ENCODE data around the gene SMIM45.
"Not testable (repeated sequence)": the region's sequence is repeated elsewhere in the genome, so short reads cannot be mapped to it uniquely, and the experiment has no call there.

The SMIM45 gene

DNA sequence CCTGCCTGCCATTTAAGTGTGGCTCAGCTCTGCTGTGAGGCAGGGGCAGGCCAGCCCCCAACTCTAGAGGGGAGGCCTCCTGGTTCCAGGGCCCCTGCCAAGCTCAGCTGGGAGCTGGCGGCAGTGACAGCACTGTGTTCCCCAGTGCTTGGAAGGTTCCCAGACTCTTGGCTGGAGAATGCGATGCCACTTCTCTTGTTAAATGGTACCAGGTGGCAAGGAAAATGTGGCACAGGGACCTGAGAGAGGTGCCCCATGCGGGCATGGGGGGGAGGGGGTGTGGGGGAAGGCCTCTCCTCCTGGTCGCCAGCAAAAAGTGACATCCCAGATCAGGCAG, 17.0 kb upstream of the SMIM45 start:
- no peak for DNase-seq

DNA sequence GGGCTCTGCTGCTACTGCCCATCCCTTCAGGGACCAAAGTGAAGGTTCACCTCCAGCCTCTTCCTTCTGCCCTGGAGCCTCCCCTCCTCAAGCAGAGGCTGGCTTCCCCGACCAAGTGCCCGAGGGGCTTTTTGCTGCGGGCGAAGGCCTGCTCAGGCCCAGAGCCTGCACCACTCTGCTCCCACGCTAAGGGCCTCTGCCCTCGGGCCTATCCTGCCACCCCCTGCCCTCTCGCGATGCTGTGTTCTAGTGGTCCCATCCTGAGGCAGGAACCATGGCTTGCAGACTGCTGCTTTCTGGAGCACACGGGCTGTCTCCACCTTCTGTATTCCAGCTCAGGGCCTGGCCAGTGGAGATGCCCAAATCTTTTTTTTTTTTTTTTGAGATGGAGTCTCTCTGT, 16.4 kb upstream of the SMIM45 start:
- no peak for DNase-seq

DNA sequence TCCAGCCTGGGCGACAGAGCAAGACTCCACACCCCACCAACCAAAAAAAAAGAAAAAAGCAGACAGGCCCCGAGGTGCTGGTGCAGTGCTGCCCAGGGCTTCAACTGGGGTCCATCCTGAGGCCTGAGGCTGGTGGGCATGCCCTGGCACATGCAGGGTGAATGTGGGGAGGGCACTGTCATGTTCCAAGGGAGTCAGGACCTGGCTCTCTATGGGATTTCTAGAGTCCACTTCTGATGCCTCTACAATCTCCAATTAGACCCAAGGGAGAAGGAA, 15.1 kb upstream of the SMIM45 start:
- DNase-seq, result no peak

DNA sequence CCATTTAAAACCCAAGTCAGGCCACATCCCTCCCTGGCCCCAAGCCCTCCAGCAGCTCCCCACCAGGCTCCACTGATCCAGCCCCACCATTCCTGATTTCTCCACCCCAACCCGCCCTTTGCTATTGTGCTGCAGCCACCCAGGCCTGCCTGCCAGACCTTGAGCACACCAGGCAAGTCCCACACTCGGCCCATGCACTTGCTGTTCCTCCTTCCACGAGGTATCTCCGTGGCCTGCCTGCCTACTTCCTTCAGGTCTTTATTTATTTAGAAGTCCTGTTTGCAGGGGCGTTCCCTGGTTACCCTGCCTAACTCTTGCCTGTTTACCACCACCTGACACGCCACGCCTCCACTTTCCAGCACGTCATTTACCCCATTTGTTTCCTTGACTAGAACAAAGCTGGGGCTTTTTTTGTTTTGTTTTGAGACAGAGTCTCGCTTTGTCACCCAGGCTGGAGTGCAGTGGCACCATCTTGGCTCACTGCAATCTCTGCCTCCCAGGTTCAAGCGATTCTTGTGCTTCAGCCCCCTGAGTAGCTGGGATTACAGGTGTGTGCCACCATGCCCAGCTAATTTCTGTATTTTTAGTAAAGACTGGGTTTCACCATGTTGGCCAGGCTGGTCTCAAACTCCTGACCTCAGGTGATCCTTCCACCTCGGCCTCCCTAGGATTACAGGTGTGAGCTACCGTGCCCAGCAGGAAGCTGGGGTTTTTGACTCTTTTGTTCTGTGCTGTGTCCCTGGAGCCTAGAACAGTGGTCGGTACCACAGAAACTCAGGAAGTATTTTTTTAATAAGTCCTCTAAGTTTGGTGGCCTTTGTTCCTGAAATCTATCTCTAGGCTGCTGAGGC, 11.7 kb upstream of the SMIM45 start:
- peak in 1 of 2 experiments; percentile 22 for DNase-seq

DNA sequence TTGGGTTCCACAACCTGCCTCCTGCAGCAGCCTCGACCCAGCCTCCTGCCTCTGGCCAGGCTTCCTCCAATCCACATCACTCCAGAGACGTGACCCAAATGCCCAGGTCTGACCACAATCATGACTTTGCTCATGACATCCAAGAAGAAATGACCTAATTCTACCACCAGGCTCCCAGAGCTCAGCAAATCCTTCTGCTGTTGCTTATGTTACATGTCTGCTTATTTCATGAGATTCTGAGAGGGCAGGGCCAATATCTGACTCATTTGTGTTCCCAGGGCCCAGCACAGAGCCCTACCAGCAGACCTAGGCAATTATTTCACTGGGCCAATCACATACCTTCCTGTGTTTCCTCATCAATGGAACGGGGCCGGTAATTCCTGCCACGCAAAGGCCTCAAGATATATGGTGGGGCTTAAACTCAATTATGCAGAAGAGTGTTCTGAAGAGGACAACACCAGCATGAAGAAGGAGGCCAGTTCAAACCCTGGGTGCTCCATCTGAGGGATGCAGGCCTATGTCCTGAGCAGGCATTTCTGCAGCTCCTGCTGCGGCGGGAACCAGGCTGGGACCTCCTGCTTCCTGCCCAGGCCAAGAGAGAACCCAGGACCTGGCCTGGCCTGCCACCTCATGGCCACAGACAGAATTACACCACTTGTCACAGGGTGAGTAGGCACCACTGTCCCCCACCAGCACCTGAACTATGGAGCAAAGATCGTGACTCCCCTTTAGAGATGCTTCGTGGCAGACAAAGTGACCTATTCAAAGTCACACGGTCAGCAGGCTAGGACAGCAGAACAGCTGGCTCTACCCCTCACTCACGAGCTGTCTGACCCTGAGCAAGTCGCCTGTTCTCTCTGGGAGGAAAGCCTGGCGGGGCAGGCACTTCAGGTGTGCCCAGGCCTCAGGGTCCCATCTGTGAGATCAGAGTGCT, 10.9 kb upstream of the SMIM45 start:
- DNase-seq, result peak in 1 of 2 experiments; percentile 62

DNA sequence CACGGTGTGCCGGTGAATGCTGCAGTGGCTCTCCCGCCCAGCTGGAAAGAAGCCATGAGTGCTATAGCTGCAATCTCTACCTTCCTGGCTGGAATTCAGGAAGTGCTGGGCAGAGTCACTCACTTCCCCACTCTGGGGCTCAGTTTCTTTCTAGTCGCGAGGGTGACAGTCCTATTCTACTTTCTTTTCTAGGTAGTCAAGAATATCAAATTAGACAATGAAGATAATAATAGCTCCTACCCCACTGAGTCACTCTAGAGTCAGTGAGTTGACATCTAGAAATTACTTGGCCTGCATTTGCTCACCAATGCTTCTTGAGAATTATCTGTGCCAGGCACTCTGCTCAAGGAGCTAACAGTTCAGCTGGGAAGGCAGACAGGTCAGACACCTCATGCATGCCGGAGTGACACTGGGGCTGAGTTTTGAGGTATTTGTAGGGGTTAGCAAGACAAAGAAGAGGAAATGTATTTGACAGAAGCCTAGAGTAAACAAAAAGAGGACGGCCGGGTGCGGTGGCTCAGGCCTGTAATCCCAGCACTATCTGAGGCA, 8.2 kb upstream of the SMIM45 start:
- no peak for DNase-seq

DNA sequence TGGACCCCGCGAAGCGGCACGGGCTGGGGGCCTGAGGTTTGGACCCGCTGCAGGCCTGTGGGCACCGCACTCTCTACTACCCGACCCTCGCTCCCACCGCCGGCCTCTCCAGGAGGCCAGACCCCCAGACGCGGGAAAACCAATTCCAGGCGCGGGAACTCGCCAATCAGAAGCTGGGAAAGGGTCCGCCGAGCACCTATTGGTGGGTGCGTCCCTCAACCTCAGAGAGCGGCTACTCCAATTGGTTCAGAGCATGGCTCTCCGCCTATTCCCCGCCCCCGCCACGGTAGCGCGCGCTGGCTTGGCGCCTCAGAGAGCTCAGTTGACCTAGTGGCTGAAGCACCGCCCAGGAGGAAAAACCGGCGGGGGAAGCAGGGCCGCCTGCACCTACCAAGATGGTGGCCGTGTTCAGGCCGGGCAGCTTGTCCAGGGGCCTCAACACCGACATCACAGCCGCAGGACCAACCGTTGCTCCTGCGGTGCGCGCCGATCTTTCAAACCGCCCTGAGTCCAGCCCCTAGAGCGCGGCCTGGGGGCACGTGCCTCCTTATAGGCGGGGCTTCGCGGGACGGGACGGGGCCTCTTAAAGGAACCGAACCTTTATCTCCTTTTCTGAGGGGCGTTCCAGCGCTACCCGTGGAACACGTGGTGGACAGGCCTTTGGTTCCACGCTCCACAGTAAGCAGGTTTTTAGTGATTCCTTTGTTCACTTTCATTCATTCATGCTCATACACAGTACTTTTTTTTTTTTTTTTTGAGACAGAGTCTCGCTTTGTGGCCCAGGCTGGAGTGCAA, 5.1 kb upstream of the SMIM45 start, which contains the start of gene CENPM:
Gene CENPM, minus strand, starts transcription at position 524 of the 795 bp plus-strand sequence. Its CDS starts 76 bp downstream, at position 448.
- DNase-seq, result peak; percentile 85 to 93

DNA sequence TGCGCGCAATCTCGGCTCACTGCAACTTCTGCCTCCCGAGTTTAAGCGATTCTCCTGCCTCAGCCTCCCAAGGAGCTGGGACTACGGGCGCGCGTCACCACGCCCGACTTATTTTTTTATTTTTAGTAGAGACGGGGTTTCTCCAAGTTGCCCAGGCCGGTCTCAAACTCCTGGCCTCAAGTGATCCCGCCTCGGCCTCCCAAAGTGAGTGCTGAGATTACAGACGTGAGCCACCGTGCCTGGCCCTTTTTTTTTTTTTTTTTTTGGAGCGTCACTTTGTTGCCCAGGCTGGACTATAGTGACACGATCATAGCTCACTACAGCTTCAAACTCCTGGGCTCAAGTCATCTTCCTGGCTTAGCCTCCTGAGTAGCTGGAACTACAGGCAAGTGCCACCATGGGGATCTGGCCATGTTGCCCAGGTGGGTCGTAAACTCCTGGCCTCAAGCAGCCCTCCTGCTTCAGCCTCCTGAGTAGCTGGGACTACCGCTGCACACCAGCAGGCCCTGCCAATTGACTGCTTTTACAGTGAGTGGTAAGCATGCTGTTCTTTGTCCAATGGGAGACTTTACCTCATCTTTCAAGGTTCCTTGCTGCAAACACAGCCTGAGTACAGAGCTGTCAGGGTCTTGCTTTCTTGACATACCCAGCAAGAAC, 4.4 kb upstream of the SMIM45 start:
- DNase-seq, result no peak

DNA sequence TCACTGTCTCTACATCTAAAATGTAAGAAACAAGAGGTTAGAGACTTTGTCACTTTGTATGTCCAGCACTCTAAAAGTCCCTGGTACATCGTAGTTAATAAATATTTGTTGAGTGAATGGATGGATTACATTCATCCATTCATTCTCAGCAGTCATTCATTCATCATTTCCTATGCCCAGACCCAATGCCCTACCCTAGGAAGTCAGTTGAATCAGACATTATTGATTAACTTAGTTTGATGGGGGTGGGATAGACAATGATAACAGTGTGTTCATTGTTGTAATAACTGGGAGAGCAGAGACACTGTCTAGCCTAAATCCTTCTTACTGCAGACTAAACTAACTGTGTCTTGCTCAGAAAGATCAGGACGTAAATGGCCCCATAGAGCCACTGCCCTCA, 3.8 kb upstream of the SMIM45 start:
- no peak for DNase-seq

DNA sequence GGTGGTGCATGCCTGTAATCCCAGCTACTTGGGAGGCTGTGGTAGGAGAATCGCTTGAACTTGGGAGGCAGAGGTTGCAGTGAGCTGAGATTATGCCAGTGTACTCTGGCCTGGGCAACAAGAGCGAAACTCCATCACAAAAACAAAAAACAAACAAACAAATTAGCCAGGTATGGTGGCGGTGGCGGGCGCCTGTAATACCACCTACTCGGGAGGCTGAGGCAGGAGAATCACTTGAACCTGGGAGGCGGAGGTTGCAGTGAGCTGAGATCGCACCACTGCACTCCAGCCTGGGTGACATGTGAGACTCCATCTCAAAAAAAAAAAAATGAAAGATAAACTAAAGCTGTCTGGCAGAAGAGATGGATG, 3.0 kb upstream of the SMIM45 start:
- DNase-seq, result not testable (repeated sequence)

DNA sequence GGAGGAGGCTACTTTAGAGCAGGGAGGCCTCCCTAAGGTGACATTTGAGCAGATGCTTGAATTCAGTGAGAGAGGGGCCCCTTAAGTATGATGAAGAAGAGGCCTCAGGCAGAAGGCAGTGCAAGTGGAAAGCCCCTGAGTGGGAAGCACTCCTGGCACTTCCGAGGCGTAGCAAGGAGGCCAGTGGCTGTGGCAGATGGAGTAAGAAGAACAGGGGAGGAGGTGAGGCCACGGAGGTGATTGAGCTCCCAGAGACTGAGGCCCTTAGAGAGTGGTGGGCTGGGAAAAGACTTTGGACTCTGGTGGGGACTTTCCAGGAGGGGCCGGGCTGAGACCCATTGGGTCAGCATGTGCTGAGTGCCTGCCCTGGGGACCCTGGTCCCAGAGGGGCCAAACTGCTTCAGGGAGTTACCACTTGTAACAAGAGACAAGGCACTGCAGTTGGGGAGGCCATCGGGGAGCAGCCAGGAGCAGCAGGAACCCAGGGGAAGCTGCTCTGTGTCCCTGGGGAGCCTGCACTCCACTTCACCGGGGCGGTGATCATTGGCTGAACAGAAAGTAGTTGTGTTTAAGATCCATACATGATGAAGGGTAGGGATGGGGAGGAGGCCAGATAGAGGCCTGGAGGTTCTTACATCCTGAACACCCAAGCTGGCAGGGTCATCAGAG, 2.5 kb upstream of the SMIM45 start:
- no peak for DNase-seq

DNA sequence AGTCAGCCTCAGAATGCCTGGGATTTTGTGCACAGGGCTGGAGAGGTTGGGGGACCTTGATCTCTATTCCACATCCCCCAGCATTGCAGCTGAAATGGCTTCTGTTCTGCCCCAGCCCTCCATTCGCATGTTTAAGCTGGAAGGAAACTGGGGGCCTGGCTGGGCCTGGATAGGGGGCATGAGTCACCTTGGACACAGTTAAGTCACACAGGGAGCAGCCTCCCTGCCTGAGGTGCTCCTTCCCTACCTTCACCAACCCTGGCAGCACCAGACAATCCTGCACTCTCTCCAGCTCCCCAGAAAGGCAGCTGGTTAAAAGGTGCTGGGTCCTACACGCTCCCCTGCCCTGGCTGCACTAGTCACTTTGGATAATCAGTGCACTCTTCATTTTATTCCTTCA, 763 bp downstream of the SMIM45 start:
- no peak for DNase-seq

DNA sequence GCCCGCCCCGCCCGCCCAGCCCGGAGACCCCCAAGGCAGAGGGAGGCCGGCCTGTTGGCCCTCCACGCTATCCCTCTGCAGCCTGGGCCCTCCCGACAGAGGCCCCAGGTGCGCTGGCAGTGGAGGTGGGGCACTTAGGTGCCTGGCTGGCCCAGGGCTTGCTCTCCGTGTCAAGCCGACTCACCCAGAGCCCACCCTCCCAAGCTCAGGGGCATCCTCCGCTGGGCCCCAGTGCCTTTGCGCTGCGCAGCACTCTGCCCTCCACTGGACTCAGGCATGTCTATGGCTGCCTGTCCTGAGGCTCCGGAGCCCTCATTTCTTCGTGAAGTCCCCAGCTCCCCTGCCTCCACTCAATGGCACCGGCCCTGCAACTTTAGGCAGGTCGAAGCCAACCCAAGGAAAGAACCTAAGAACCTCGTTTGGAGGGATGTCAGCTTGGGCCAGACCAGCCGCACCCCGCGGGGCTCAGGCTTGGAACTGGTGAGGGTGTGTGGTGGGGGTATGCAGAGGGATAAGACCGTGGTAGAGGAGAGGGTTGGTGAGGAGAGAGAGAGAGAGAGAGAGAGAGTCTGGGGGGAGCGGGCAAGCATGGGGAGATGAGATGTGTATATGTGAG, 6.1 kb downstream of the SMIM45 start:
- DNase-seq, result no peak

DNA sequence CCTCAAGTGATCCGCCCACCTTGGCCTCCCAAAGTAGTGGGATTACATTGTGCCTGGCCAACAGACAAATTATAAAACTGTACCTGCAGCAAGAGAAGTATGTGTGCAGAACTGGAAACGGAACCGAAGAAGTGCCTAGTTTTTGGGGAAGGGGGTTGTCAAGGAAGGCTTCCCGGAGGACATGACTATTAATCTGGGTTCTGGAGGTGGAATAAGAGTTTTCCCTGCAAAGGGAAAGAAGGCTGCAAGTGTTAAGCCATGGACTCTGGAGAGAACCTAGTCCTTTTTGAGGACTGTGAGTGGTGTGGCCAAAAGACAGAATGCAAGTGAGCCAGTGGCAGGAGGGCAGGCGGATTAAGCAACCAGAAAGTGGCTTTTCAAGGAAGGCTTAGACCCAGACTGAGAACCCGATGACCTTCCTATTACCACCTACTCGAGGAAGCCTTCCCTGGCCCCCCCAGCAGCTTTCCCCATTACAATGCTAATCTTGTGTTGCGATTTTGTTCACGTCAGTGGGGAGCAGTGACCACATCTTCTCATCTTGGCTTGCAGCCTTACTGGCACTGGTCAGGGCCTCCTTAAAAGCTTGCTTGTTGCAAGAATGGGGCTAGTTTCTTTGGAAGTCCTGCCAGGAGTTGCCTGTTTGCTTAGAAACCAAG, 11.6 kb downstream of the SMIM45 start:
- no peak for DNase-seq

DNA sequence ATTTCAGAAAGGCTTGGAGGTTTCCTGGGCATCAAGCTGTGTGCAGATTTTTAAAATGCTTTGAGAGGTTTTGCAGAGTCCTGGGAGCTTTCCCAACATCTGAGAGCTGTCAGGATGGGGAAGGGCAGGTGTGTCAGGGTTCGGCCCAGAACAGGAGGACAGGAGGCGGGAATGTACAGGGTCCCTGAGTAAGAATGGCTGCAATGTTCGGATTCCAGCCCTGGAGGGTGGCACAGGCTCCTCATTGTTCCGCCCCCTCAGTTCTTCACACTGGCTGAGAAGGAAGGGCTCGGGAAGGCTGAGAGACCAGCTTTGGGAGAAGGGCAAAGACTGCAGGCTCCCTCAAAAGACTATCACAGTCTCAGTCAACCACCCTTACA, 12.2 kb downstream of the SMIM45 start:
- DNase-seq, result no peak

DNA sequence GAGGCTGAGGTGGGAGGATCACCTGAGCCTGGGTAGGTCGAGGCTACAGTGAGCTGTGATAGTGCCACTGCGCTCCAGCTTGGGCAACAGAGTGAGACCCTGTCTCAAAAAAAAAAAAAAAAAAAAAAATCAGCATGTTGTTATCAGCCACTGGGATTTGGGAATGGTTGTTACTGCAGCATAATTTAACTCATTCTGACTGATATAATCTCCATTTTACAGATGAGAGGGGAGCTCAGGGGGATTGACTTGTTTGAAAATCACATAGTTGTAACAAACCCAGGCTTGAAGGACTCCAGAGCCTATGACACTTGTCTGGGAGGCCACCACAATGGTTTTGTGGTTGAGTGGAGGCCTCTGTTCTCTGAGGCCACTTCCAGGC, 14.3 kb downstream of the SMIM45 start:
- no peak for DNase-seq

DNA sequence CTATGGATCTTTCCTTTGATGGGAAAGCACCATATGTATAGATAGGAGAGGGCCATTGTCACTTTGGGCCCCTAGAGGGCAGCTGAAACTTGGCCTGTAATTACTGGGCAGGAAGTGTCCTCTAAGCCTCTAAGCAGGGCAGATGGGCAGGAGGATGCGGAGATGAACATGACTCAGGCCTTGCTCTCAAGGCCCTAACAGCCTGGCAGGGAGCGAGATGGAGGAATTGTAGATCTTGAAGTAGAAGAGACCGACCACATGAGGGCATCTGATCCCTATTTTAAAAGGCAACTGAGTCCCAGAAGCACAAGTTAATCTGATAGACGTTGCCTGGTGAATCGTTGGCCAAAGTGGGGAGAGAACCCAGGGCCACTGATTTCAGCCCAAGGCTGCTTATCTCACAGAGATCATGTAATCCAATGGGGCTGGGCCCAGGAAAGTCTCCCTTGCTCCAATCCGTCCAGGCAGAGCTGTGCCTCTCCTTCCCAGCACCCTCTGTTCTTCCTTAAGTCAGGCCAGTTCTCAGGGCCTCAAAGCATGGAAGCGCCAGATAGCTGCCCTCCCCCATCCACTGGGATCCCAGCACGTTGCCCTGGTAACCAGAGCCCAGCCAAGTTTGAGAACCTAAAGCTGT, 14.8 kb downstream of the SMIM45 start:
- DNase-seq, result peak; percentile 26 to 68

DNA sequence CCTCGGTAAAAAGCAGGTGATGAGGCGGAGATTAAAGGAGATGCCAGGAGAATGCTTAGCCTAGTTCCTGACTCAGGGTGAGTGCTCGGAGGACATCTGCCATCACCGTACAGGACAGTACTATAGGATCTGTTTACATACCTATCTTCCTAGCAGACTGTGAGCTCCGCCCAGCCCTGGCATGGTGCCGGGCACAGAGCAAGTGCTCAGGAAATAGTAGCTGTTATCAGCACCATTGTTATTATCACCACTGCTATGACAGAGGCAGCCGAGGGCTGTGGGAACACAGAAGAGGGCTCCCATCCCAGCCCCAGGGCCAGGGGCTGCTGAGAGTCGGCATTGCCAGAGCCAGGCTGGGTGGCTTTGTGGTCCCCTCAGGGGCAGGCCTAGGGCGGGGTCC, 16.7 kb downstream of the SMIM45 start:
- no peak for DNase-seq

DNA sequence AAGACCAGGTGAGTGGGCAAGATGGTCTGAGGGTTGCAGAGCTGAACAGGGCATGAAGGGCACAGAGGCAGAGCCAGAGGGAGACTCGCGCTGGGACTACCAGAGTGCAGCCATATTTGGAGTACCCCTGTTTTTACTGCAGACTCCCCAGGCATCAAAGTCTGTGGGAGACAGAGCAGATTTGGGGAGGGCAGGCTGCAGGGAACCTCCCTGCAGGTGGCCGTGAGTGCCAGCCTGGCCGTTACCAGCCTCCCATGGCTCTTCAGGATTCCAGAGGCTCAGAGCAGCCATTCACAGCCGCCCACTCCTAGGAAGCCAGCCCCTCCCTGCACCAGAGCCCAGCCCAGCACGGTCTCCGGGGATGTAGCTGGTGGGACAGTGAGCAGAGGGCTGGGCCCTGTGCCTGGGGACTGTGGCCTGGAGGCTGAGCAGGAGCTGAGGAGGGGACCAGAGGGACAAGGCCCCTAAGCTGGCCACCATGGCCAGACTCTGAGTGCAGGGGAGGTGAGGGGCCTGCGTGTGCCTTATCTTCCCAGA, 17.2 kb downstream of the SMIM45 start, which contains the start of gene SEPTIN3:
Gene SEPTIN3, plus strand, starts transcription at position 334 of the 537 bp plus-strand sequence. CDS start 2,050 bp downstream, outside the sequence.
- DNase-seq, result no peak

DNA sequence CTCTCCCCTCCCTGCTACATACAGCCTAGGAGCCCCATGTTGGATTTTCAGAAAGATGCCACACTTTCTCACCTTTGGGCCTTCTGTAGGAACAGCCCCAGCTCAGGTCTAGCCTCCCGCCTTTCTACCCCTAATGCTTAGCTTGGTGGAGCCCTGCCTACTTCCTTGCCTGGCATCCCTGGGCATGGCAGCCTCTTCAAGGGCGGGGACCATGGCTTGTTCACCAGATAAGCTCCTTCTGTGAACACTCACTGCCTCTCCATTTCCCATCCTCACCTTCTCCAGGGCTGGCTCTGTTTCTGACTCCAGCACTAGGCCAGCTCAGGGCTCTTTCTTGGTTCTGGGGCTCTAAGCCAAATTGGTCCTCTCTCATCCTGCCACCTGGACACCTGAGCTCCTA, 18.7 kb downstream of the SMIM45 start:
- no peak for DNase-seq
